HG03196 (cell line): ENCODE measurements around the gene EPB41L2.

Source experiments
- ATAC-seq: cut with Tn5 transposase; IDR thresholded peaks from one replicate; pipeline ENCODE4 v1.9.1; 2021; ENCODE audit not compliant: unreplicated experiment

EPB41L2 gene

DNA sequence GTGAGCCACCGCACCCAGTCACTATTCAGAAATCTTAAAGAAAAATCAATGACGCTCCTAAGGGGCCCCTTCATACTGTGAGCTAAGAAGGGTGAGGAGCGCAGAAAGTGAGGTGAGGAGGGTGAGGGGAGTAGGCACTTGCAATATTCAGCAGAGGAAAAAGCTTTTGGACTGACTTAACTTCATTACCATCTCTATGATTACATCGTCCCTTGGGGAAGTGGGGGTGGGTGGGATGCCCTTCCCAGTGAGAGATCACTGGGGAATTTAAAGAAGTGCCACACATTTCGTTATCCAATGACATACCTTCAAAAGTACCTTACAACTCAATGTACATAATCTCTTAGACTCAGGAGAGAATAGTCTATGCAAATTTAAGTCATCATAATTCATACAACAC is 189.3 kb downstream of the EPB41L2 start:
- ATAC-seq = no peak

DNA sequence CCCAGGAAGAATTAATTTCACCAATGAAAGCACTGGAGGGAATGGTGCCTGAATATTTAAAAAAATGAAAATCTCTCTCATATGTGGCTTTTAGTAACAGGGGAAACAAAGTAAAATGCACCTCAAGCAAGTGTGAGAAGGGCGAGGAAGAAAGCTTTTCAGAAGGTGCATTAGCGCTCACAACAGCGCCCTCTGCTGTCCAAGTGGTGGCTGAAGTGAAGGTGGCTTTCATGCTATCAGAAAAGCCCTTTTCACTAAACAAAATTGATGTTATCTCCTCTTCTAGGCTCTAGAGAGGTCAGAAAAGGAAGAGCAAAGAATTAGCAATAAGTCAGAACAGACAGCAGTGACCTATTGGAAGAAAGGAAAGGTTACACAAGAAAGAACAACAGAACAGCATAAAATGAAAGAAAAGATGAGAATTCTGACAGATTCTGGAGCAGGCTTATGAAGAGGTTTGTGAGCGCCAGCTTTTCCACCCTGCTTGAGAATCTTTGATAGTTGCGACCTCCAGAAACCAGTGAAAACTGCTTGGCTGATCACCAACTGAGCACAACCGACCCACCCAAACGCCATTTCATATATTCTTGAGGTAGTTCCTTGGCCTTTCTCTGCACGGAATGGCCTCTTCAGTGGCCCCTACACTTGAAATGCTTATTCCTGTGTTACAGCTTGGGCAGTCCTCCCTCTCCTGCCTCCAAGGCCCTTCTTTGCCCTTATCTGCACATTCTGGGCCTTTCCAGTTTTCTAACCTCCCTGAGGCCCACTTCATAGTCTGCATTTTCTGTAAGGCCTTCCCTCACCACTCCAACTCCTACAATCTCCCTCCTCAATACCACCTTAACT is 190.6 kb downstream of the EPB41L2 start:
- no peak for ATAC-seq

DNA sequence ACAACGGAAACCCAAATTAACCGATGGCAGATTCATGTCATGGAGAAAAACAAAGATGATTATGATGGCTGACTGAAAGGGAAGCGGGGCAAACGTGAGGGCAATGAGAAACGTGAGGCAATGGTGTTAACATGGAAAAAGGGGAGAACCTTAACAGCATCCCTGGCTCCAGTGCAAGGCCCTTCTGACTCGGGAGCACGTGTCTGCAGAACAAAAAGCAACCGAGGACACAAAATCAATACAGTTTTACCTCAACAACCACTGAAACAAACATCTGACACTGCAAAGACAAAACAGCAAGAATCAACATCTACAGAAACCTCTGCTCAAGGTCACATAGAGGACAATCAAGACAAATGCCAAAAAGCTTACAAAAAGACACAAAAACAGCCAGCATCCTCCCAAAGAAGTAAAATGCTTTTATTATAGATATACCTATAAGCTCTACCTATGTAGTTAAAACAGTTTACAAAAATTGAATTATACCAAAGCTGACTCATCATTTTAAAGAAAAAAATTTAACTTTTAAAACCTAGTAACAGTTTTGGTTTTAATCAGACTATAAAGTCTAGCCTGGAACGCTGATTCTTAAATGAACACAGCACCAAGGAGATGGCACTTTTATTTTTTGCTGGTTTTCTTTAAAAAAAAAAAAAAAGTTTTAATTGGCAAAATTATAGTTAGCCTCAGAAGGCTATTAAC is 192.7 kb downstream of the EPB41L2 start:
- ATAC-seq = no peak

DNA sequence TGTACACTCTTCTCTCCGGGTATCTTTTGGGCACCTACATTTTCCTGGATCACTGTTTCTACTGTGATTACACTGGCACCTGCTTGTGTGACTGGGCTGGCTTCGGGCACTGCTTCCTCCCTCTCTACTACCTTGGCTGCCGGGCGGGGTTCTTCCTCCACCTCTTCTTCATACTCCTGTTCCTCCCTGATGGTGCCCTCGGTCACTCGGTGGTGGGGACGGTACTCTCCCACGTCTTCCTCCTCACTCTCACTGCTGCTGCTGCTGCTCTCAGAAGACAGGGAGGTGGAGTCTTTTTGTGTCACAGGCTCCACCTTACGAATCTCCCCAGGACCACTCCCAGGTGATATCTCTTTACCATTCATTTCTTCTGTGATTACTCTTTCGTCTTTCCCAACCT is 193.4 kb downstream of the EPB41L2 start:
- ATAC-seq = no peak

DNA sequence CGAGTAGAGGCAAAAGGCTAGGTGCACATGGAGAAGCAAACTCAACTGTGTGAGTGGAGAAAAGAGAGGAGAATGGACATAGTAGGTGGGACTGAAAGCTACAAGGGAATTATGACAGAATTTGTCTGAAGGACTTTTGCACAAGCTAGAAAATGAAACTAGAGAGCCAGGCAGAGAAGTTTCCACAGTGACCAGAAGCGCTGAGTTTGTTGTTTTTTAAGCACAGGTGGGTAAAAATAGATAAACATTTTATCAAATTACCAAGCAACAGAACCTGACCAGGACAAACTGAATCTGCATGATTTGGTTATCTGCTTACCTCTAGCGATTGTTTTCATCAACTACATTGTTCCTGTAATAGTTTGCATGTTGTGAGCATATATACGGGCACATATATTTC is 197.3 kb downstream of the EPB41L2 start:
- no peak for ATAC-seq

DNA sequence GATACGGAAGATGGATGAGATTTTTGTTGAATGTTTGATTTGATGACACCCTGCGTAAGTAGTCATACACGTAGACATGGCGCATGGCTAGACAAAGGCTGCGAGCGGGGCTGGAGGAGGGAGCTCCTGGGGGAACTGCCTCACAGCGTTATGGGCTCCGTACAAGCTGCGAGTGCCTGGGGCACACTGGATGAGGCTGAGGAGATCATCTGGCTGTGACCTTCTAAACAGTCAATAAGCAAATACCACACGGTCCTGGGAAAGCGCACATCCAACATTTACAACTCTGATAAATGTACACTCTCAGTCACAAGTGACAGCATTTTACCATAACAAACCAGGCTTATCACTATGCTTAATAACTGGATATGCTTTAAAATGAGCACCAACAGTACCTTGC is 198.7 kb downstream of the EPB41L2 start:
- ATAC-seq = no peak

DNA sequence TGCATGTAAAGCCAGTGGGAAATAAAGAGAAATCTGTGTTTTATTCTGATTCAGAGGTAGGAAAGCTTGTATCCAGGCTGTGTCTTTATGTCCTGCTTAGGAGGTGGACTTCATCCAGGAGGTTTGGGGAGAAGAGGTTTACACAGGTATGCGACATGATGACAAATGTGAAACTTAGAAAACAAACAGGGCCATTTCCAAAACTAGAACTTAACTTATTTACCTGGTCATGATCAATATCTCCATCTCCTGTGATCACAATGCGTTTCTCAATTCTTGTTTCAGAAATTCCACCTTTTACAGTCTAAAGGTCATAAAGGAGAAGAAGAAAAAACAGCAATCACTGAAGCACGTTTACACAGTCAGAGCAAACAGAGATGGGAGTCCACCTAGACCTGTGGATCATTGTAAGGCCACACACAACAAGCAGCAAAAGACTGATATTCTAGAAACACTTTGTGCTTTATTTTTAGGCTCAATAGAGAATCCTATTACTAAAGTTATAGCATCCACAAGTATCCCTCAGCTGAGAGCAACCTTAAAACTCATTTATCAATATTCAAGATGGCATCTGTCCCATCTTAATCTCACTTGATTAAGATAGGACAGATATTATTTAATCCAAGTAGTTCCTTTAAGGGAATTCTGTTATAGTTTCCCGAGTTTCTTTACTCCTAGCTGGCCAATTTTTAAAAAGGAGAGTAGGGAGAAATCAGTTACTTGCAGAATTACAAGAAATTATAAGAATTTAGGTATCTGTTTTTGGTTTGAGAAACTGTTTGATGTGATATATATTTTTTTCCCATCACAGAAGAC is 199.4 kb downstream of the EPB41L2 start:
- ATAC-seq = no peak

DNA sequence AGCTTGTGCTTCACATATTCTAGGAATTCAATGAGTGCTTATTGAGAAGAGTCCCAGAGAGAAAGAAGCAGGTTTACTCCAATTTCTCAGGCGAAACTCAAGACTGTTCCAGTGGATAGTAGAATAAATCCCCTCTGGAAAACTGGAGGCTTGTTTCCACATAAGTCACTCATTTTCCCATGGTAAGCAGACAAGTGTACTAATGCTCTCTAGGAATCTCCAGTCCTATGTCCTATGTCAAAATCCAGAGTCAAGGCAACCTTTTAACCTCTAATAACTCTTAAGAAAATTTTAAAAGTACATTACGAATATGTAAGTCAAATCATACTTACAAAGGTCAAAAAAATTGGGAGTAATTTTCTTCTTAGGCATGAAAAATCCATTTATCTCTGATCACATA is 200.7 kb downstream of the EPB41L2 start:
- no peak for ATAC-seq

DNA sequence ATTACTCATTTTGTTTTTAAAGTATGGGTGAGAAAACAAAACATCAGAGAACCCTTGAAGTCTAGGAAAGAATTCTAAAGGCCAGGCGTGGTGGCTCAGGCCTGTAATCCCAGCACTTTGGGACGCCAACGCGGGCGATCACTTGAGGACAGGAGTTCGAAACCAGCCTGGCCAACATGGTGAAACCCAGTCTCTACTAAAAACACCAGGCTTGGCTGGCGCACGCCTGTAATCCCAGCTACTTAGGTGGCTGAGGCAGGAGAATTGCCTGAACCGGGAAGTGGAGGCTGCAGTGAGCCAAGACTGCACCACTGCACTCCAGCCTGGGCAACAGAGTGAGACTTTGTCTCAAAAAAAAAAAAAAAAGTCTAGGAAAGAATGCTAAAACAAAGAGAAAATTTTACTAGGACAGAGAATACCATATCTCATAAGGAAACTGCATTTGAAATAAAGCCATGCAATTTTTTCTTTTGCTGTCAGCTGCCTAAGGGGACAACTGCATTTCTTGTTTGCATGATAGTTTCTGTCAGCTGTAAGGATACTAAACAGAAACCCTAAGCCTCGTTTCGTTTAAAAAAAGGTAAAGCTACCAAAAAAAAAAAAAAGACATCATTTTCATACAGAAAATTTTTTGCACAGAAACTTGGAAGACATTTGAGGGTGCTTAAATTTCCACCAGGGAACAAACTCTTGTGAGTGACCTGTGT is 203.7 kb downstream of the EPB41L2 start:
- no peak for ATAC-seq

DNA sequence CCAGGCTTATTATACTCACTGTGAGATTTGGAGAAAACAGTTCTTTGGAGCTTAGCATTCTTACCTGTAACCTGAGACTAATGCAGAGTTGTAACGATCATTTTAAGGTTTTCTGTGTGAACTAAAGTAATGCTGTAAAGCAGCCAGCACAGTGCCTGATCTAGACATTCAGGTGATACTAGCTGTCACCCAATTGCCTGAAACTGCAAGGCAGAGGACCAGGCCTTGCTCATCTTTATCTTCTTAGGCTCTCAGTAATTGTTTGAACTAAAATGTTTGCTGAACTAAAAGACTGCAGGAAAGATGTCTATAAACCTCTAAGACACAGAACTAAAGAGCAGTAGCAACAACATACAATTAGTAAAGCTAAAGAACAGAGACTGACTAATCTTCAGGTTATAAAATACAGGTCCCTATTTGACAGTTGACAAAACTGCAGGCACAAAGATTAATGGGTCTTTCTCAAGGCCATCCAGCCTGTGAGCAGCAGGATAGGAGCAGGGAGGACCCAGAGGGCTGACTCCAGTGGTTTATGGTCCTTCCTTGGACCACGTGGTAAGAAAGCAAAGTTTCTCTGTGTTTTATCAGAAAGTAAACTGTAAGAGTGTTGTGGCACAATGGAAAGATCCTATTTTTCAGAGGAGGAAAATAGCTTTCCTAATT is 204.4 kb downstream of the EPB41L2 start:
- ATAC-seq = no peak

DNA sequence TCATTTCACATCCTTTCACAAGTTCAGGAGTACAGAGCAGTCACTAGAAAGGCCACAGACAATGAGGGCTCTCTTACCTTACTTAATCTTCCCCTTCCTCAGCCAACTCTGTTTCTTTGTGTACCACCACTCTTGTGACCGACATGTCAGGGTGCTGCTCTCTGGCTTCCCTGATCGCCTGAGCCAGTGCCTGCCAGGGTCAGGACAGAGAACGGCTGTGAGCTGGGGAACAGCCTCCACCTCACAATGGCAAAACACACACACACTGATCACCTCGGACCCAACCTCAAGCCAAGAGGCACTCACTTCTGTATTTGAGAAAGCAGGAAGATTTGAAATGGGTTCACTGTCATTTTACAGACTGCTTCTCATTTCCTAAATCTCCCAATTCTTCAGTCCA is 205.0 kb downstream of the EPB41L2 start:
- no peak for ATAC-seq

DNA sequence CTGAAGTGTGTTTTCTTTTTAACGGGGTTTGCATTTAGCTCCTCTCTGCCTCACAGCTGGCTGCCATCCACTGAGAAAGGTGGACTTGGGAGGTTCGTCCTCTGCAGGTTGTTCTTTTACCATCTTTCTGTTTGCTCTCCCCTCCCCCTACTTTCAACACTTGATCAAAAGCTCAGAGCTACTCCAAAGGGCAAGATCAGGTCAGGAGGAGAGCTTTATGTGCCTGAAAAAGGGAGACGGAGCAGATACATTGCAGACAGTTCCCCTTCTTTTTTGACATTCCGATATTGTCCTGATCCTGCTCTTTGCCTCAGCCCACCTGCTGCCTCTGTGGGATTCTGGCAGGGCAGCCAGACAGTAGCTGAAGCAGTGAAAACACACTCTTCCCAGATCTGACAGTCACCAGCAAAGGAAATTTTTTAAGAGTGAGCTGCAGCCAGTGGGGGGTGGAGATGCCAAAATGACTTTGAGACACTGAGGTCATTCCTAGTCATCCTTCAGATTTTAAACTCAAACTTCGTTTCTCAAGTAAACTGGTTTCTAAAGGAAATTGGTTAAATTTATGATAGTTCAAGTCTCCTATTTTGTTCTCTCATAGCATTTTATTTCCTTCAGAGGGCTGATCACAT is 209.4 kb downstream of the EPB41L2 start:
- ATAC-seq = no peak

DNA sequence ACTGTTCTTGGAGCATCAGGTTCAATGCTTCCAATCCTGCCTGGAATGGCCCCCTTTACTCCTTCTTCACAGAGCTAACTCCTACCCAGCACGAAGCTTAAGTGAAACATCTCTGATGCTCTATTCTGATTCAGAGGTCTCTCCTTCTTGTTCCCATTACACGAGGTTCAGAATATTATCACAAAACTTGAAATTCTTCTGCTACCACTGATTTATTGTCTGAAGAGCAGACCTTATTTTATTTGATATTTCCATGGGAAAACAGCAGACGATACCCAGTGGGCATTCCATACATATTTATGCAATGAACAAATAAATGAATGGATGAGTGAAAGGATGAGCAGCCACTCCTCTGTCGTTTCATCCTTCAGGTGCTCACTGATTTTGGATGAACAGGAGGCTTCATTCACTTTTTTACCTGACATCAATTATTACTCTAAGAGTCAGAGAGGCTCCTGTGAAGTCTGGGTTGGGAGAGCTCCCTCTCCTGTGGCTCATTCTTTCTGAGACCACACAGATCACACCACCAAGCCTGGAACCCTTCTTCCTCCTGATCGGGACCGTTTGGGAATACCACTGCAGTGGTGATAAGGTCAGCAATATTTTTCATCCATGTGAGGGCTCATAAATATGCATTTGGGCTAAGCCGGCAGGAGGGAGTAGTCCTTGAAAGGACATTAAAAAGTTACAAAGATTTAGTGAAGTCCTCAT is 210.0 kb downstream of the EPB41L2 start:
- ATAC-seq = no peak

DNA sequence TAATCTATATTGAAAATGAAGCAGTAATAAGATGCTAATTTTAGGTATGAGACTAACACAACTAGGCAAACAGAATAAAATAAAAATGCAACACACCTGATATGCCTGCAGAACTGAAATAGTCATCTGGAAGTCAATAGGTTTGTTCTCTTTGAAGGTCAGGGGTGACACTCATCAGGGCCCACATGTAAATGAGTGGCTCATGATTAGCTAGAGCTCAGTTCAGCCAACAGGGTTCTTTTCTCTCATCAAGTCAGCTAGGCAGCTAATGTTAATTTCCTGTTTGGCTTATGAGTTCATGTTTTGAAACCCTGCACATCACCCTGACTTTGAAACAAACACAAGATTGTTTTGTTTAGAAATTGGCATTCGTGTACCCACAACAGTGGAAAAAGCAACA is 212.0 kb downstream of the EPB41L2 start:
- ATAC-seq = no peak

DNA sequence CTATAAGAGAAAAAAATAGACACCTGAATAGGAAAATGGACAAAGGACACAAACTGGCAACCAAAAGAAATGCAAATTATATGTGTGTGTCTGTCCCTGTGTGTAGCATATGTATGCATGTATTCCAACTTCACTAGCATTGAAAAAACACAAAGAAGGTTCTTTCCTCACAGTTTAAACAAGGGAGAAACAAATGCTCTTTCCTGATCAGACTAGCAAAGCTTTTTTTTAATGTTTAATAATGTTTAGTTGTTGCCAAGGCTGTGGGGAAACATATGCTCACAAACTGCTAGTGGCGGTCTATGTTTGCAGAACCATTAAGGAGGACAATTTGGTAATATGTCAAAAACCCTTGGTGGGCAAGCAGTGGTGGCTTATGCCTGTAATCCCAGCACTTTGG is 213.5 kb downstream of the EPB41L2 start:
- ATAC-seq = no peak

DNA sequence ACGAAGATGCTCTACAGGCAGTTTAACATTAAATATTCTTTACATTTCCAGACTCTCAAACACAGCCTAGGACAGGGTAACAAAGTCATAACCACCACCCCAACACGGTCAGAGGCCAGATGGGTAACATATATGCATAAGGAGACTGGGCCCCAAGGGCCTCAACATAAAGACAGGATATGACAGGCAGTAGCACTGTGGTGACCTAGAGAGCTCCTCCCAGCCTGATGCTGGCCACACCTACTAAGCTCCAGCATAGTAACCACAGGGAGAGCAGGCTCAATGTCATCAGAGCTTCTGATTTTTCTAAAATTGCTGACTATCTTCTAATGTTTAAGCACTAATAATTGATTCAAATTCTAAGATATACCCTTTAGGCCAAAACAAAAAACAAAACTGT is 214.1 kb downstream of the EPB41L2 start:
- ATAC-seq = peak; percentile 73

DNA sequence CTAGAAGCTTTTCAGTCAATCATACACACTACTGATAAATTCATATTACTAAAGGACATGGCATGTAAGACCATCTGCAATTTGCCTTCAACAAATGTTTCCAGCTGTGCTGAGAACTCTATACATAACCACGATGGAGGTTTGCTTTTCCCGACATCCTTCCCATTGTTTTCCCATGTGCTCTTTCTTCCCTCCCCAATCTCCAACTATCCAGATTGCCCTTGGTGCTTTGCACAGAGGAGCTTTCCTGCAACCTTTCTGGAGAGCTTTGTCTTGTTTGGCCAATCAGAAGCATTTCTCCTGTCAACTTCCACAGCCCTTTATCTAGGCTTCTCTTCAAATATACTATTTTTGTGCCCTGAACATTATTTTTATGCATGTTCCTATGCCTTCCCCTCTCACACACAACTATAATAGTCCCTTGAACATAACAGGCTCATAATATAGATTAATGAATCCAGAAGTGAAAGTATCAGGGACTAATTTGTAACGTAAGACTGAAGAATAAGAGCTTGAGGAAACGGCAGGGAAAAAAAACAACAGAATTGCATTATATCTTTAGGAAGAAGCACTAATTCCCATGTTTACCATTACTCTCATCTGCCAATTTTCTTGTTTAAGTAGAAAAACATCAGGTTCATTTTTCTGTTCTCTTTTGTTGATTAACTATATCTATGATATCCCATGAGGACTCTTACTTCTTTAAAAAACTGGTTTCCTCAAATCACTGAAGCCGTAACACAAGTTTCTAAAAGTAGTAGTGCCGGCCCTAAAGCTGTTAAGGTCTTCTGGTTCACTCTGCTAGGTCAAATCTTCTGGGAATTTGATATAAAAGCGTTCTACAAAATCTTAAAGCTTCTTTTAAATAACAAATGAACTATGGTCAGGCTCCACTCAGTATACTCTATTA is 215.8 kb downstream of the EPB41L2 start:
- ATAC-seq = no peak

DNA sequence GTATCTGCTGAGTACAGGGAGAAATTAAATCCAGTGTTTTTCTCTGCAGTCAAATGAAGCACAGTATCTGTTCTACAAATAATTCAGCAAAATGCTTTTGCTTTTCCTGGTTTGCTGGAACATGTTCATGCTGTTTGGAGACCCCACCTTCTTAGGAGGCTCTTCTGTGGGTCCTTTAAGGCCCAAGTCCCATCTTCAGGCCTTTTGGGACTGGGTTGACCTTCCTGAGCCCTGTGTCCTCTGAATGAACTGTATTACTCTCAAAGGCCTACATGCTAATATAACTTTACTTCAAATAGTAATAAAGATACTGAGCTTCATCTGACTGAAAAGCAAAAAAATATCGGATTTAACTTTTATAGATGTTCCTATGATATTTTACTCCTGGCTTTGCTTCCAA is 216.5 kb downstream of the EPB41L2 start:
- no peak for ATAC-seq
